ENCODE results near the gene TRAPPC2B.

DNA sequence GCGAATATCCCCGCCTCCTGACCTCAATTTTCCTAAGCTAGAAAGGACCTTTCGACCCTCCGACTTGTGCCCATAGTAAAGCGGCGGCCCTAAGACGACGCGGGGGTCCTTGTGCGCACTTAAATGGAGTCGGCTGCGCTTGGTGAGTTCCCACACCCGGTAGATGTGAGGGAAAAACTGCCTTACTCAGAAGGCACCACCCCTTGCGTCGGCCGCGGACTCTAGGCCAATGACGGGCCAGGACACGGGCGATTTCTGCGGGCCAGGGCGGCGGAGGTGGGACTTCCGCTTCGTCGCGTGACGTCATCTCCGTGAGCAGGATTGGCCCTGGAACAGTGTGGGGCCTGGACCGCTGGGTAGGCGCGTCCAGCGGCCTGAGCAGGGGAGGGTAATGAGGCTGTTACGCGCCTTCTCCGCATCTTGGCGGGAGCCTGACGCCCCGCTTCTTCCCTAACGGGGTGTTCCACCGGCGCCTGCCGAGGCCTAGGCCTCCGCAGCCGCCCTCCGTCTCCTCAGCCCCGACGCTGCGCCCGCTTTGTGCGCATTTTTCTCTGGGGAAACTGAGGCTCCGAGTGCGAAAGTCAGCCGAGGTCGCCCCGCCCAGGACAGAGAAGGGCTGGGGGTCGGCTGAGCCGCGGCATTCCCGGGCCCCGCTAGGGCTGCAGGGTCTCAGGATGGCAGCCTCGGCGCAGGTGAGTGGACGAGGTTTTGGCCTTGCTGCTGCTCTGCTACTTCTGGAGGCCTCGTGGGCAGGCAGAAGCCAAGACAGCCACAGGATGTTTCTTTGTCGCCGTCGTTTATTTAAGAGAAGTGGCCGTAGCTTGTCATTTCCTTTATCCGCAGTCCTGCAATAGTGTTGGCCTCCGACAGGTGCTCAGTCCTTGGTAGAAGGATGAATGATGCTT is 42.9 kb upstream of the TRAPPC2B start, which contains the start of gene ZNF543:
- TF ChIP-seq, protein P1, sequence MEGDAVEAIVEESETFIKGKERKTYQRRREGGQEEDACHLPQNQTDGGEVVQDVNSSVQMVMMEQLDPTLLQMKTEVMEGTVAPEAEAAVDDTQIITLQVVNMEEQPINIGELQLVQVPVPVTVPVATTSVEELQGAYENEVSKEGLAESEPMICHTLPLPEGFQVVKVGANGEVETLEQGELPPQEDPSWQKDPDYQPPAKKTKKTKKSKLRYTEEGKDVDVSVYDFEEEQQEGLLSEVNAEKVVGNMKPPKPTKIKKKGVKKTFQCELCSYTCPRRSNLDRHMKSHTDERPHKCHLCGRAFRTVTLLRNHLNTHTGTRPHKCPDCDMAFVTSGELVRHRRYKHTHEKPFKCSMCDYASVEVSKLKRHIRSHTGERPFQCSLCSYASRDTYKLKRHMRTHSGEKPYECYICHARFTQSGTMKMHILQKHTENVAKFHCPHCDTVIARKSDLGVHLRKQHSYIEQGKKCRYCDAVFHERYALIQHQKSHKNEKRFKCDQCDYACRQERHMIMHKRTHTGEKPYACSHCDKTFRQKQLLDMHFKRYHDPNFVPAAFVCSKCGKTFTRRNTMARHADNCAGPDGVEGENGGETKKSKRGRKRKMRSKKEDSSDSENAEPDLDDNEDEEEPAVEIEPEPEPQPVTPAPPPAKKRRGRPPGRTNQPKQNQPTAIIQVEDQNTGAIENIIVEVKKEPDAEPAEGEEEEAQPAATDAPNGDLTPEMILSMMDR (IDR thresholded peaks at IDR 0.05) = no peak
- peak; percentile 24 to 73 (median 70) for TF ChIP-seq POLR2A (IDR thresholded peaks at IDR 0.05)
